NOMO-1 treated with DMSO at 0.1 percent for 48 hours (cell line): ENCODE results near the gene ENOPH1.
A peak's percentile ranks its signal among the peaks of the same experiment; 100 is the strongest.
"Not testable (repeated sequence)": the region's sequence is repeated elsewhere in the genome, so short reads cannot be mapped to it uniquely, and the experiment has no call there.

Source experiments
- DNase-seq: peaks from one replicate; lab custom pipeline; 2025; ENCODE audit not compliant: unreplicated experiment; lab: John Stamatoyannopoulos, UW

Gene ENOPH1

DNA sequence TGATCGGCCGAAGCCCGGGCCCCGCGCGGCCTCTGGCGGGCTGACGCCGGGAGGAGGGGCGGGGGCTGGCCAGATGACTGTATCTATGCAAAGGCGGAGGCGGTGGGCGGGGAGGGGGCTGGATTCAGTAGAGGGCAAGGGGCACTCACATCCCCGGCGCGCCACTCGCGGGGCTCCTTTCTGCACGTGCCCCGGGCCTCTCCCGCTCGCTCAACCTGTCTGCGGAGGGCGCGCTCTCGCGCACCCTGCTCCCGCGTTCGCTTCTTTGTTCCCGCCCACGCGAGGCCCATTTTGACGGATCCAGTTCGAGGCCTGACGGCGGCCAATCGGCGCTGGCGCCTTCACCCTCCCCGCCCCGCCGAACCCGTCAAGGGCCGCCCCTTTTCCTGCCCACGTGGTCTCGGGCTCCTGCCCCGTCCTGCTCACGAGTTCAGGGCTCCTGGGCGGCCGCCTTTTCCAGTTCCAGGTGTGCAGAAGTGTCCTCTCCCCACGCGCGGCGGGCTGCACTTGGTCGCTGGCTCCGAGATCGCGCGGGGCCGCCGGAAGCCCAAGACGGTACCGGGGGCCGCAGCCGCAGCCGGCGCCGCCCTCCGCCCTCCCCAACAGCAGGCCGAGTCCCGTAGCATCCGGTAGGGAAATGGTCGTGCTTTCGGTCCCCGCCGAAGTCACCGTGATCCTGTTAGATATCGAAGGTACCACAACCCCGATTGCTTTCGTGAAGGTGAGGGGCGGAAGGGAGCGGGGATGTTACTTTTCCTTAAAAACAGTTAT, at the start of gene ENOPH1, which contains the start of gene HNRNPDL:
ENOPH1 (plus strand) TSS at position 398 of the 771 bp plus-strand sequence; CDS start at position 638, 240 bp downstream.
HNRNPDL (minus strand) TSS at position 270 of the 771 bp plus-strand sequence. CDS start 772 bp downstream, outside the sequence.
- DNase-seq, result peak; percentile 94

GRCh38 chr4:82380831-82381230, 49.6 kb upstream of the ENOPH1 start:
- no peak for DNase-seq

- no peak for DNase-seq
These were observed 49.2 kb upstream of the ENOPH1 start for GRCh38 chr4:82381235-82381634.

GRCh38 chr4:82381661-82382296, 48.6 kb upstream of the ENOPH1 start:
- DNase-seq, result no peak

- no peak for DNase-seq
These were observed 47.6 kb upstream of the ENOPH1 start for GRCh38 chr4:82382751-82383150.

- DNase-seq, result not testable (repeated sequence)
These were observed 44.1 kb upstream of the ENOPH1 start for GRCh38 chr4:82386312-82386711.

DNA sequence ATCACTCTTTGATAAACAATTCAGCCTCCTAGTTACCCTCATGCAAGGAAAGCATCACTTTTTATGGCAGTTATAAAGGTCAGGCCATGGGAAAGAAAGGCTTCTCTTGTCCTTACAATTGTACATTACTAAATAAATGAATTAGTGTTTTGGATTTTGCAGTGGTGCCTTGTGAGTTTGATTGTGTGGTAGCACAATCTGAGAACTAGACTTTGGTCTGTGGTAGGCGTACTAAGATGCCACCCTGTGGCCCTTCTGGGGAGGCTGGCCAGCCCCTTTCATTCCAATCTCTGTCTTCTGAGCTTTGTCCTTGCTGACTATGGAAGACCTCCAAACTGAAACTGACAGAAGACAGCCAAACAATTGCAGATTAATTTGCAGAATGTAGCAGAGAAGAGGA, 42.0 kb upstream of the ENOPH1 start:
- DNase-seq, result no peak

- DNase-seq, result not testable (repeated sequence)
These were observed 40.3 kb upstream of the ENOPH1 start for GRCh38 chr4:82390061-82390460.

GRCh38 chr4:82394896-82395295, 35.5 kb upstream of the ENOPH1 start:
- DNase-seq, result no peak

- no peak for DNase-seq
These were observed 32.9 kb upstream of the ENOPH1 start for GRCh38 chr4:82397527-82397926.

DNA sequence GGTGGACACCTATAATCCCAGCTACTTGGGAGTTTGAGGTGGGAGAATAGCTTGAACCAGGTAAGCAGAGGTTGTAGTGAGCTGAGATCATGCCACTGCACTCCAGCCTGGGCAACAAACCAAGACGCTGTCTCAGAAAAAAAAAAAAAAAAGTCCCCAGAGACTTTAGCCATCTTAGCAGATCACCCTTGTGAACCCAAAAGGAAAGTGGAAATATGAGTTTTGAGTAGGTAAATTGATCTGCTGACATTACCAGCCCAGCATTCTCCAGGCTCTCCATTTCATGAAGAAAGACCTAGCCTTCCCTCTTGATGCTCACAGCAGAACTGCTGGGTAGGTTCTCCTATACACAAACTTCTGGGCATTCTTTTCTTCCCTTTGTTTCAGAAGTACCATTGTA, 32.1 kb upstream of the ENOPH1 start:
- DNase-seq, result no peak

DNA sequence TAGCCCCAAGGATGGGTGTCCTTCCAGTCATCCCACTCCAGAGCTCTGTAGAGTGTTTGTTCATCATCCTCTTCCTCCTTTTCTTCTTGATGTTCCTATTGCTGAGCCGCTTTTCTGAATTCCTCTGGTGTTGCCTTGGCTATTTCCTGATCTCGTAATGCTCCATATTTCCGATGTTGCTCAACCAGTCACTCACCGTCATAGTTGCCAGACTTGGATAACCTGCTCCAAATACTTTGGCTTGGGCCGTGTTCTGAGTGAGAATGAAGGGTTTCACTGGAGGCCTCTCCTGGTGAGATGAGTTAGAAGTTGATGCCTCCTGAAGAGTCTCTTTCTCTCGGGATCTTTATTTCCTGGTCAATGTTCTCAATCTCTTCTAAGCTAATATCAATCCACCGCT, 28.8 kb upstream of the ENOPH1 start:
- no peak for DNase-seq

GRCh38 chr4:82402196-82402775, 28.1 kb upstream of the ENOPH1 start:
- no peak for DNase-seq

DNA sequence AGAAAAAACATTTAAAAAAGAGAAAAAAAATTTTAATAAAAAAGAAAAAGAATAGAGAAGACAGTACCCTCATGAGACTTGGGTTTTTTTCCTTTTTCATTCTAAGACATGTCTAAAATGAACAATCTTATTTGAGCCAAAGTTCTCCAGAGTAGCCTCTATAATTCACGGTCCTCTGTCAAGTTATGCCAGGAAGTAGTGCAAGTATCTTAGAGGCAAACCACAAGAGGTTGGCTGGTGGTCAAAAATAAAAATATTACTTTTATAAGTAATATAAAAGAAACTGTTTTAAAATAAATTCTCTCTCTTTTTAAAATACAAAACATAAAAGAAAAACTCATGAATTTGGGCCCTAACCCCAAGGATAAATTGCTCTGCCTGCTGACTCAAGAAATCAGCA, 26.7 kb upstream of the ENOPH1 start:
- DNase-seq, result no peak

GRCh38 chr4:82415061-82415460, 15.3 kb upstream of the ENOPH1 start:
- DNase-seq, result not testable (repeated sequence)

- DNase-seq, result no peak
These were observed 14.4 kb upstream of the ENOPH1 start for GRCh38 chr4:82415922-82416365.

DNA sequence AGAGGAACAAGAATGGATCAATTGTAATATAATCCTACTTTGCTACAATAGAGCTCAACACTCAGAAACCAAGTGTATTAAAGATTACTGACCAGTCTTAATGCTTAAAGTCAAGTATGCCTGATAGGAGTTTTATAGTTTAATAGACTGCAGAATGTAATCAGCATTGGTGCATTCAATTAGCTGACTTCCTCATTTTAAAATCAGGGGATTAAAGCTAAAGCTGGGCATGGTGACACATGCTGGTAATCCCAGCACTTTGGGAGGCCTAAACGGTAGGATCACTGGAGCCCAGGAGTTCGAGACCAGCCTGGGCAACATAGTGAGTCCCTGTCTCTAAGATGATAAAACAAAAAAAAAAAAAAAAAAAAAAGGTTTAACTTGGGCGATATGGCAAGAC, 10.9 kb upstream of the ENOPH1 start:
- DNase-seq, result peak; percentile 33

DNA sequence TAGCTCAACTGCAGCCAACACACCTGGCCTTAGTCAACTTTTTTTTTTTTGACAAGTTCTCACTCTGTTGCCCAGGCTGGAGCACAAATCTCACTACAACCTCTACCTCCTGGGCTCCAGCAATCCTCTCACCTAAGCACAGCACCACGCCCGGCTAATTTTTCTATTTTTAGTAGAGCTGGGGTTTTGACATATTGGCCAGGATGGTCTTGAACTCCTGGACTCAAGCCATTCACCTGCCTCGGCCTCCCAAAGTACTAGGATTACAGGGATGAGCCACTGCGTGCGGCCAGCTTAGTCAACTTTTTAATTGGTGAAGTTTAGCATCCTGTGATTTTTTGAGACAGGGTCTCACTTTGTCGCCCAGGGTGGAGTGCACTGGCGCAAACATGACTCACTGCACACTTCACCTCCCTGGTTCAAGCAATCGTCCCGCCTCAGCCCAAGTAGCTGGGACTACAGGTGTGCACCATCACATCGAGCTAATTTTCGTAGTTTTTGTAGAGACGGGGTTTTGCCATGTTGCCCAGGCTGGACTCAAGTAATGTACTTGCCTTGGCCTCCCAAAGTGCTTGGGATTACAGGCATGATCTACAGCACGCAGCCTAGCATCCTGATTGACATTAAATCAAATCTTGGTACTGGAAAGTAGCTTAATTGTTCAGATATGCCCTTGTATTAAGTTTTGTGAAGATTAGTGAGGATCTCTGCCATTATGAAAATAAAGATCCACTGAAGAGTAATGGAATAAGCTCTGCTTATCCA, 8.4 kb upstream of the ENOPH1 start:
- no peak for DNase-seq

DNA sequence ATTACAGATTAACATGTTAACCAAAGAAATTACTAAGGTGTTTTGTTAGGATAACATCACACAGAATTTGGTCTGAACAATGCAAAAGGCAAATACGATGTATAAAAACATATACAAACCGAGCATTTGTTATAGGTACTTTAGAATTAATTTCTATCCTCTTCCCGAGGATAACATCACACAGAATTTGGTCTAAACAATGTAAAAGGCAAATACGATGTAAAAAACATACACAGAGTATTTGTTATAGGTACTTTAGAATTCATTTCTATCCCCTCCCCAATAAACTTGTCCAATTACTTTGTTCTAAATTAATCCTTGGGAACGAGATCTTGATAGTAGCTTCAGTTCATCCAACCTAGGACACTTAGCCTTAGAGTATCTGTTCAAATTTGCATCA, 7.8 kb upstream of the ENOPH1 start:
- no peak for DNase-seq

DNA sequence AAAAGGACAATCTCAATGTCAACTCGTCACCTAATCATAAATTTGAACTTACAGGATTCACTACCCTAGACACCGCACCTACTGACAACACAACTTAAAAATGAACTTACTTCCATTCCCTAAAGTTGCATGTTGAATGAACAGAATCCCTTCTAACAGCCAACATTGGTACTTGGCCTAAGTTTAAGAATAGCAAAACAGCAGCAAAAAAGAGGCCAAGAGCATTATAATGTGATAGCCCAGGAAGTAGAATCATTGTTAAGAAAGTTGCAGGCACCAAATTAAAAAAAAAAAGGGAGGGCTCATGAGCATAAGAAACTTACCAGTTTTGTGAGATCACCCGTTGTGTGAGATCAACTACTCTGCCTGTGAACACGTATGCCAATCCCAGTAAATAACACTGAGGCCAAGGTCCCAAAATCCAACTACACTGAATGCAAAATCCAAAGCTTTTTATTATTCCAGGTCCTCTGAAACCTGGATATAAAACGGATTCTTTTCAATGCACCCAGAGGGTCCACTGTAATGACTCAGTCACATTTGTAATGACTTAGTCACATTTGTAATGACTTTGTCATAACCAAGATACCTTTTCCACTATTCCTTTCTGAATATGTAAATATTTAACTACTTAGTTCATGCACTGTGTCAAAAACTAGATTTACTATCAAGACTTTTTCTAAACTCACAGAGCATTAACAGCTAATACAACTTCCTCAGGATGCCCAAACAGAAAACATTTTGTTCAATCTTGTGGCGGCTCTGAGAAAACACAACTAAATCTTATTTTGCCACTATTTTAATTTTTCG, 6.9 kb upstream of the ENOPH1 start:
- no peak for DNase-seq
